Caco-2 (cell line): ENCODE data around the gene TADA2B. TPM values are rescaled to one million over a fixed set of nuclear protein-coding genes. Genes with fewer than 3 reads are reported as not detected.

Experiments
- BruUV-seq: library from RNA; stranded (reverse); fragments of 400-500 nt; replicated peaks from 2 replicates; lab custom pipeline; 2021; lab: Mats Ljungman, UMichigan
- CTCF ChIA-PET: fragments of 300-600 bp; sonication (Branson Sonifier 250); formaldehyde crosslinking; loops from one replicate; lab custom pipeline; 2022; ENCODE audit warnings: antibody characterized with exemption; lab: Charles Lee
- POLR2A ChIA-PET: fragments of 300-600 bp; sonication (Branson Sonifier 250); formaldehyde crosslinking; loops from one replicate; lab custom pipeline; 2022; ENCODE audit warnings: antibody characterized with exemption; lab: Charles Lee
- DNase-seq, 2 experiments: peaks; one replicate each; pipeline versions ENCODE4 v3.0.0 to v3.0.0-alpha.2; 2020 to 2022
- H3K27me3 ChIP-seq: replicated peaks from 2 replicates; pipeline ENCODE4 v1.6.0; 2011; ENCODE audit warnings: low read length; ENCODE audit not compliant: control insufficient read depth, insufficient read depth
- H3K36me3 ChIP-seq: 2 replicates; pipeline ENCODE4 v1.5.1; 2011; ENCODE audit warnings: low read length; ENCODE audit not compliant: control insufficient read depth, insufficient read depth
- H3K4me1 ChIP-seq: fragments of 250-450 bp; sonication (Bioruptor Pico); 2 replicates; pipeline ENCODE4 v1.5.1; 2020; ENCODE audit warnings: mild to moderate bottlenecking
- H3K4me3 ChIP-seq: 2 replicates; pipeline ENCODE4 v1.5.1; 2011; ENCODE audit warnings: low read depth, mild to moderate bottlenecking, control low read depth, low read length
- H3K9me3 ChIP-seq: fragments of 250-450 bp; sonication (Bioruptor Pico); 2 replicates; pipeline ENCODE4 v1.5.1; 2020; ENCODE audit warnings: mild to moderate bottlenecking, moderate library complexity
- H3K27ac Mint-ChIP-seq: one replicate; pipeline ENCODE4 v1.8.0; 2022; ENCODE audit warnings: mixed read lengths; ENCODE audit not compliant: unreplicated experiment
- H3K27me3 Mint-ChIP-seq: one replicate; pipeline ENCODE4 v1.8.0; 2022; ENCODE audit warnings: mixed read lengths; ENCODE audit not compliant: insufficient read depth, unreplicated experiment
- H3K36me3 Mint-ChIP-seq: one replicate; pipeline ENCODE4 v1.8.0; 2022; ENCODE audit warnings: mild to moderate bottlenecking, mixed read lengths; ENCODE audit not compliant: insufficient read depth, unreplicated experiment
- H3K4me1 Mint-ChIP-seq: one replicate; pipeline ENCODE4 v1.8.0; 2022; ENCODE audit warnings: low read depth, mixed read lengths; ENCODE audit not compliant: unreplicated experiment
- H3K4me3 Mint-ChIP-seq: one replicate; pipeline ENCODE4 v1.8.0; 2022; ENCODE audit warnings: mild to moderate bottlenecking, moderate library complexity, mixed read lengths; ENCODE audit not compliant: unreplicated experiment
- H3K9me3 Mint-ChIP-seq: one replicate; pipeline ENCODE4 v1.8.0; 2022; ENCODE audit warnings: mixed read lengths; ENCODE audit not compliant: unreplicated experiment
- CTCF ChIP-seq, 2 experiments: fragments of 200-600 bp in 1 of 2; IDR thresholded peaks; 1 replicate in 1 of 2; 2 replicates in 1 of 2; pipeline versions ENCODE4 v1.5.1 to v1.8.0; 2011 to 2022; ENCODE audit warnings: antibody characterized with exemption in 1 of 2, control low read depth in 1 of 2, inconsistent platforms in 1 of 2, low read depth in 1 of 2, low read length in 1 of 2, mild to moderate bottlenecking in 1 of 2, moderate library complexity in 1 of 2; ENCODE audit not compliant: insufficient read depth in 1 of 2, severe bottlenecking in 1 of 2, unreplicated experiment in 1 of 2
- intact Hi-C: fragments of 100-400 bp; cut with micrococcal nuclease; formaldehyde crosslinking; loops from one replicate; pipeline ENCODE4 v1.10.0; 2022; ENCODE audit not compliant: unreplicated experiment
- total RNA-seq: library from RNA; stranded (reverse); gene quantifications from 2 replicates; pipeline ENCODE4 v1.2.3, GENCODE V29; 2022

Gene TADA2B
- total RNA-seq, 1 experiment from 2014 or later, result 21.8 TPM

- H3K27ac Mint-ChIP-seq, result no peak overlapping the region
- TF ChIP-seq CTCF (IDR thresholded peaks at IDR 0.05; ENCODE audit: insufficient read depth in 1 of 2, low read depth in 1 of 2, low read length in 1 of 2, severe bottlenecking in 1 of 2, unreplicated experiment in 1 of 2), result no peak
- no peaks in the 10 kb centered on the region for H3K9me3 Mint-ChIP-seq
- peaks cover 14% of the 10 kb centered on the region for H3K4me1 ChIP-seq
- no peak for DNase-seq
- no TSS peak for BruUV-seq
- peaks cover 7% of the 10 kb centered on the region for H3K4me1 Mint-ChIP-seq
- H3K4me3 ChIP-seq, result no peak overlapping the region
- no peaks in the 10 kb centered on the region for H3K9me3 ChIP-seq
- H3K4me3 Mint-ChIP-seq, result no peak overlapping the region
- ChIA-PET CTCF (no interaction called here), POLR2A (no interaction called here)
- H3K36me3 Mint-ChIP-seq, result peaks cover 50% of the 10 kb centered on the region
- no peaks in the 10 kb centered on the region for H3K27me3 ChIP-seq
- intact Hi-C loops, result no loop called here
- H3K27me3 Mint-ChIP-seq, result no peaks in the 10 kb centered on the region
- 0 out of 2 replicates have a peak, but pooled peaks cover 2% of the 10 kb centered on the region for H3K36me3 ChIP-seq
These were observed 10.6 kb upstream of the TADA2B start for GRCh38 chr4:7032596-7032995.

GRCh38 chr4:7034262-7035081 is 8.7 kb upstream of the TADA2B start:
- intact Hi-C loops, result no loop called here
- CTCF ChIA-PET, result interaction anchor here (0.7 to 1.6 kb wide), 5 partner anchors 8 to 50 kb away, joined by 3 to 12 read pairs (median 4); partner anchors contain the start of genes GRPEL1 and TADA2B
- no TSS peak for BruUV-seq

More at GRCh38 chr4:7034262-7035081, 8.7 kb upstream of the TADA2B start:
- peaks cover 14% of the 10 kb centered on the region for H3K4me1 ChIP-seq
- Mint-ChIP-seq H3K36me3 (peaks cover 38% of the 10 kb centered on the region), H3K4me3 (no peak overlapping the region), H3K9me3 (no peaks in the 10 kb centered on the region), H3K4me1 (peaks cover 11% of the 10 kb centered on the region), H3K27me3 (no peaks in the 10 kb centered on the region), H3K27ac (peak overlapping the region; percentile 86)
- DNase-seq, result peak; percentile 67 to 77
- no peak overlapping the region for H3K4me3 ChIP-seq
- peak in 1 of 2 experiments; percentile 19 for TF ChIP-seq CTCF (IDR thresholded peaks at IDR 0.05; ENCODE audit: insufficient read depth in 1 of 2, low read depth in 1 of 2, low read length in 1 of 2, severe bottlenecking in 1 of 2, unreplicated experiment in 1 of 2)
- 0 out of 2 replicates have a peak, but pooled peaks cover 2% of the 10 kb centered on the region for H3K36me3 ChIP-seq
- no peaks in the 10 kb centered on the region for H3K27me3 ChIP-seq
- H3K9me3 ChIP-seq, result no peaks in the 10 kb centered on the region
- POLR2A ChIA-PET, result interaction anchor here (0.6 to 1.5 kb wide), 3 partner anchors 9 to 177 kb away, joined by 3 to 8 read pairs (median 4); partner anchors contain the start of genes GRPEL1 and TADA2B
